CD4-positive, alpha-beta T cell treated with Interleukin-12 subunit alpha and Interleukin-12 subunit beta, for 1 hour (primary cell): ENCODE data around the gene STAT3.
"Not testable (repeated sequence)": the region's sequence is repeated elsewhere in the genome, so short reads cannot be mapped to it uniquely, and the experiment has no call there.

Source experiments
- DNase-seq: peaks from one replicate; pipeline ENCODE4 v3.0.0-alpha.2; 2020

The STAT3 gene

DNA sequence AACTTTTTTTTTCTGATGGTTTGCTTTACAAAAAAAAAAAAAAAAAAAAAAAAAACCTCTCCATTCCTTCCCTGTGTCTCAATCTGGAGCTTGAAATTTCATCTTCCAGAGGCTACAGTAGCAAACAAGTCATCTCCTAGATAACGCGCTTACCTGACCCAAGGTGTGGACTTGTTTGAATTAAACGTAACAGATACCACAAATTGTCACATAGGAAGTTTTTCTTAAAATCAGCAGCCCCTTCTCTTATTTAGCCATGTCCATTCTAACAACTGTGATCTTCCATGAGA is 114.0 kb downstream of the STAT3 start:
- no peak for DNase-seq

GRCh38 chr17:42273474-42274252 is 114.6 kb downstream of the STAT3 start:
- peak; percentile 39 for DNase-seq

- DNase-seq: peak; percentile 69
Measured at GRCh38 chr17:42272162-42272907, 115.9 kb downstream of the STAT3 start.

DNA sequence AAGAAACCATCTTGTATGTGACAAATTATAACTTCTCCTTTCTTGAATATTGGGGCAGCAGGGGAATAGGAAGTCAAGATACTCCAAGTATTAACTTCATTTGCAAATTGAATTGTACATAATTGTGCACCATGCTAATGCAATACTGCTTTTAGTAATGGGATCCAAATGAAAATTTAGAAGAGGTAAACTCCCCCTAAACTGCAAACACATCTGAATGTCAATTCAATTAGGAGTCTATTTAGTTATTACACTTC is 116.5 kb downstream of the STAT3 start:
- no peak for DNase-seq

DNA sequence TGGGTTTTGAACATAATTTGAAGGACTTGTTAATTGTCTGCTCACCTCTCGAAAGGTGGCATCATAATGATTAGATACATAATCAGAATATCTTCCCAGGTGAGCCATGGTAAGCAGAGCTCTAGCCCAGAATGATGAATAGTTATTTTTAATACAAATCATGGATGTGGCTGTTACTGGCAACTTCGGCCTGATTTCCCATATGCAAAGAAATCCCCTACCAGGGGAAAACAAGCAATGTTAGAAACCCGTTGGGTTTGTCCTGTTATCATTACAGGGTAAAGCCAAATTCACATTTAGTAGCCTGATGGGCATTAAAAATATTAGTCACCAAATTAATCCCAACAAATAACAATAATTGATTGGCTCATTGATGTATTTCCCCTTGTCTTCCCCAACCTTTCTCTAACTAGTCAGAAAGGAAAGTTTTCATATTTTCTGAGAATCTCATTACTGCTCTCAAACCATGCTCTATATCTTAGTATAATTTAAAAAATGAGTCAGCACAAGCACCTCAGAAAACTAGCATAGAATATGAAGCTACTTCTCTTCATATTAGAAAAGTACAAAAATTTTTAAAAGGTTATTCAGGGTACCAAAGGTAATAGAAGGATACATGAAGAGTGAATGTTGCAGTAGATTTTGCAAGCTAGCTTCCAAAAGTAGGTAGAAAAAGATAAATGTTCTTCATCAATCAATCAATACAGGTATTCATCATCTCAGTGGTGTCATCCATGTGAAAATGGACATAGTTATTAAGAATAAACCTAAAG is 117.0 kb downstream of the STAT3 start:
- DNase-seq: no peak

DNA sequence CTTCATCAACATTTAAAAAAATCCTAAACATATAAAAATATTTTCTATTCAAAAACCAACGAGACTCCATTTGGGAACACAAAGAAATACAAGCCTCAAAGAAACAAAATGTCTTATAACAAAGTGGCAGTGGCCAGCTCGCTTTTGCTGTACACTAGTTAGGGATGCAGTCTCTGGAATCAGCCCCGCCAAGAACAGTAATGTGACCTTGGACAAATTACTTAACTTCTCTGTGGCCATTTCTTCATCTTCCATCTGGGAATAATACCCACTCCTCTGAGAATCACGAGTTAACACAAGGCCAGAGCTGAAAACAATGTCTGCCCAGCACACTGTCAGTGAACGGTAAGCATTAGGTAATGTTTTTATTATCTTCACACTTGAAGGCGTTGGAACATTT is 117.6 kb downstream of the STAT3 start:
- DNase-seq: no peak

DNA sequence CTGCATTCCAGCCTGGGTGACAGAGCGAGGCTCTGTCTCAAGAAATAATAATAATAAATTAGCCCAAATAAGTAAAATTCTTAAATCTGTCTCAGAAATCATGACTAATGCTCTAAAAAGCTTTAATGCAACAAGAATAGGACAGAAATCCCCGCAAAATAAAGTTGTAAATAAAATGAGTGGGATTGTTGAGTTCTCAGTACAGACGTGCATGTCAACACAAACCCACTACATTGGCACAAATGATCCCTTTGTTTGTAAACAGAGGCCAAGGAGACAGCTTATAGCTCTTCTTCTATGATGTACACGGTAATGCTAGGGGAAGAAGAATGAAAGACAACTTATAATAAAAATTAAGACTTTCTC is 118.1 kb downstream of the STAT3 start:
- no peak for DNase-seq

DNA sequence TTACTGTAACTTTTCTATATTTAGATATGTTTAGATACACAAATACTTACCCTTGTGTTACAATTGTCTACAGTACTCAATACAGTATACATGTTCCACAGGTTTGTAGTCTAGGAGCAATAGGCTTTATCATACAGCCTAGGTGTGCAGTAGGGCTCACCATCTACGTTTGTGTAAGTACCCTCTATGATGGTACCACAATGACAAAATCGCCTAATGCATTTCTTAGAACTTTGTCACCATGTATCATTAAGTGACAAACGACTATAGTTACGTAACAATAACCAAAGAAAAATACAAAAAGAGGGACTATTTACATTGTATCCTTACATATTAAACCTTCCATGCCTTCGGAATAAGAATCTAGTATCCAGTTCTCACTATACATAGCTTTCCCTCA is 120.0 kb downstream of the STAT3 start:
- DNase-seq: no peak

GRCh38 chr17:42266918-42267766 is 121.1 kb downstream of the STAT3 start:
- peak; percentile 81 for DNase-seq

GRCh38 chr17:42266462-42266861 is 121.8 kb downstream of the STAT3 start:
- no peak for DNase-seq

- not testable (repeated sequence) for DNase-seq
Measured at GRCh38 chr17:42264366-42264765, 123.9 kb downstream of the STAT3 start.
